Measurements from ENCODE around the gene MASP2.

- TF ChIP-seq CTCF (IDR thresholded peaks at IDR 0.05; ENCODE audit: low read depth, low read length) (no peak), EZH2phosphoT487 (IDR thresholded peaks at IDR 0.05; ENCODE audit: low read depth) (no peak)
Measured at GRCh38 chr1:11071463-11072215, 24.6 kb upstream of the MASP2 start.

Measured in OCI-LY3 (cell line).